GM12878 (cell line): Measurements from ENCODE around the gene TMEM131L. TPM values are rescaled to one million over a fixed set of nuclear protein-coding genes. Genes with fewer than 3 reads are reported as not detected.

ENCODE experiments used
- ATAC-seq: fragments of 200-7000 bp; cut with Tn5 transposase; 3 replicates; pipeline ENCODE4 v1.9.1; 2020; ENCODE audit warnings: mild to moderate bottlenecking, moderate library complexity
- BruUV-seq: library from RNA; stranded (reverse); fragments of 400-500 nt; replicated peaks from 2 replicates; lab custom pipeline; 2021; lab: Mats Ljungman, UMichigan
- CTCF ChIA-PET: fragments of 300-600 bp; sonication (Branson Sonifier 250); formaldehyde crosslinking; extraction: SDS; loops from one replicate; lab custom pipeline; 2021; ENCODE audit warnings: inconsistent platforms; lab: Yijun Ruan, JAX
- POLR2A ChIA-PET: fragments of 350-600 bp; formaldehyde crosslinking; extraction: SDS; loops from one replicate; lab custom pipeline; 2021; ENCODE audit warnings: inconsistent platforms; lab: Charles Lee
- RAD21 ChIA-PET: fragments of 300-600 bp; sonication (Branson Sonifier 250); formaldehyde crosslinking; loops from one replicate; lab custom pipeline; 2023; ENCODE audit warnings: antibody characterized with exemption; ENCODE audit not compliant: unreplicated experiment; lab: Charles Lee
- SMC1A ChIA-PET: fragments of 300-600 bp; sonication (Branson Sonifier 250); formaldehyde crosslinking; loops from one replicate; lab custom pipeline; 2023; ENCODE audit not compliant: unreplicated experiment, uncharacterized antibody; lab: Charles Lee
- DNase-seq: peaks from one replicate; pipeline ENCODE4 v3.0.0-alpha.2; 2011; ENCODE audit warnings: low read depth, low spot score
- FAIRE-seq: peaks from 3 replicates; lab custom pipeline; 2011; peaks lifted over from hg19 to GRCh38; lab: Jason Lieb, UNC
- H2AFZ ChIP-seq: 2 replicates; pipeline ENCODE4 v1.6.0; 2011; ENCODE audit warnings: low read depth, low read length, control low read depth; ENCODE audit not compliant: control insufficient read depth
- H3K27ac ChIP-seq: 2 replicates; pipeline ENCODE4 v1.5.1; 2011; ENCODE audit warnings: control low read depth; ENCODE audit not compliant: control insufficient read depth, insufficient read depth
- H3K27me3 ChIP-seq, 2 experiments: replicated peaks in 1 of 2; 2 replicates each; pipeline versions ENCODE4 v1.6.0 to v1.6.1; 2011; ENCODE audit warnings: low read length in 1 of 2; ENCODE audit not compliant: control insufficient read depth in 2 of 2, insufficient read depth in 2 of 2
- H3K36me3 ChIP-seq, 2 experiments: 2 replicates each; pipeline ENCODE4 v1.5.1; 2011; ENCODE audit warnings: low read length in 1 of 2; ENCODE audit not compliant: control insufficient read depth in 2 of 2, insufficient read depth in 2 of 2
- H3K4me1 ChIP-seq: 2 replicates; pipeline ENCODE4 v1.6.1; 2011; ENCODE audit warnings: mild to moderate bottlenecking, low read length, moderate library complexity, mixed read lengths; ENCODE audit not compliant: control insufficient read depth, insufficient read depth
- H3K4me2 ChIP-seq: 2 replicates; pipeline ENCODE4 v1.6.0; 2011; ENCODE audit warnings: control low read depth; ENCODE audit not compliant: control insufficient read depth, insufficient read depth
- H3K4me3 ChIP-seq: fragments of 200-600 bp; sonication (generic); 2 replicates; pipeline ENCODE4 v1.5.1; 2016
- H3K79me2 ChIP-seq: 2 replicates; pipeline ENCODE4 v1.6.0; 2011; ENCODE audit warnings: low read length; ENCODE audit not compliant: control insufficient read depth, insufficient read depth
- H3K9ac ChIP-seq: 2 replicates; pipeline ENCODE4 v1.8.0; 2011; ENCODE audit warnings: low read length, control low read depth, mixed read lengths; ENCODE audit not compliant: control insufficient read depth, insufficient read depth
- H3K9me3 ChIP-seq: replicated peaks from 3 replicates; pipeline ENCODE4 v1.5.1; 2011; ENCODE audit warnings: mild to moderate bottlenecking, low read length; ENCODE audit not compliant: control insufficient read depth, insufficient read depth
- H4K20me1 ChIP-seq: 2 replicates; pipeline ENCODE4 v1.6.0; 2011; ENCODE audit not compliant: control insufficient read depth, insufficient read depth
- BRCA1 ChIP-seq: IDR thresholded peaks from 2 replicates; pipeline ENCODE4 v1.6.1; 2011; ENCODE audit warnings: low read depth, low read length, improper control_type of control experiment
- MEF2B ChIP-seq: fragments of 450-650 bp; IDR thresholded peaks from 2 replicates; pipeline ENCODE4 v1.6.1; 2018; ENCODE audit warnings: mild to moderate bottlenecking, moderate library complexity; ENCODE audit not compliant: partially characterized antibody, poor library complexity, severe bottlenecking
- MTA3 ChIP-seq: IDR thresholded peaks from 2 replicates; pipeline ENCODE4 v1.6.1; 2012; ENCODE audit warnings: low read length, inconsistent platforms, borderline replicate concordance
- PRDM15 ChIP-seq: fragments of 450-650 bp; formaldehyde crosslinking; IDR thresholded peaks from 2 replicates; pipeline ENCODE4 v1.4.0; 2020; ENCODE audit warnings: mild to moderate bottlenecking, moderate library complexity
- RBBP5 ChIP-seq: fragments of 200-600 bp; sonication (generic); conservative IDR thresholded peaks from 2 replicates; pipeline ENCODE4 v1.6.1; 2016
- RUNX3 ChIP-seq: IDR thresholded peaks from 2 replicates; pipeline ENCODE4 v1.6.1; 2012; ENCODE audit warnings: low read length, inconsistent platforms
- SKIL ChIP-seq: fragments of 450-650 bp; IDR thresholded peaks from 2 replicates; pipeline ENCODE4 v1.6.1; 2017; ENCODE audit warnings: mild to moderate bottlenecking, low read depth, inconsistent platforms; ENCODE audit not compliant: poor library complexity, severe bottlenecking
- ZBTB4 ChIP-seq: fragments of 450-650 bp; formaldehyde crosslinking; IDR thresholded peaks from 2 replicates; pipeline ENCODE4 v1.4.0; 2022; ENCODE audit warnings: mild to moderate bottlenecking, moderate library complexity
- WGBS: methylation state at CpG from one replicate; pipeline ENCODE4 v1.1.6; 2016; ENCODE audit warnings: low lambda C conversion rate; ENCODE audit not compliant: insufficient replicate concordance, insufficient coverage; ENCODE audit errors: missing lambda C conversion rate; 5-methylcytosine and 5-hydroxymethylcytosine counted together
- in situ Hi-C: fragments of 300-500 bp; cut with MboI; formaldehyde crosslinking; loops from 9 replicates; pipeline ENCODE4 v1.14.3; 2018; ENCODE audit warnings: mixed read lengths
- intact Hi-C: fragments of 100-400 bp; cut with micrococcal nuclease; formaldehyde crosslinking; loops from one replicate; pipeline ENCODE4 v1.14.2; 2022; ENCODE audit not compliant: unreplicated experiment
- polyA plus RNA-seq, 11 experiments: library from polyadenylated mRNA; depleted of rRNA in 4 of 11; unstranded in 6 of 11; stranded (reverse) in 5 of 11; fragments of >200 nt; fragmentation: Nextera tagmentation in 4 of 11; fragmentation: Illumina TruSeq in 1 of 11; extraction: Ambion mirVana in 4 of 11; extraction: Trizol in 1 of 11; gene quantifications; 1 replicate in 1 of 11; 2 replicates in 10 of 11; pipeline versions ENCODE4 v1.2.1 to v1.2.3, GENCODE V29; 2011 to 2016; ENCODE audit warnings: inconsistent platforms in 2 of 11, missing spikeins in 2 of 11, low read depth in 1 of 11
- total RNA-seq, 4 experiments: library from RNA; depleted of rRNA in 3 of 4; stranded (reverse); fragments of >200 nt in 3 of 4; fragmentation: Illumina TruSeq in 1 of 4; extraction: Trizol in 1 of 4; gene quantifications; 2 replicates each; pipeline versions ENCODE4 v1.2.1 to v1.2.3, GENCODE V29; 2013 to 2021
- TF ChIP-seq, protein P1 (sequence below): IDR thresholded peaks from 2 replicates; pipeline ENCODE4 v1.6.1; 2011; ENCODE audit warnings: mild to moderate bottlenecking, low read depth, low read length, moderate library complexity; ENCODE audit not compliant: insufficient replicate concordance

Gene TMEM131L
- total and polyA plus RNA-seq, 10 of the 15 experiments (the other 5 are each of a cell fraction or from before 2014, with no cell fraction given) = 8.5 to 101 (median 74.4) TPM

DNA sequence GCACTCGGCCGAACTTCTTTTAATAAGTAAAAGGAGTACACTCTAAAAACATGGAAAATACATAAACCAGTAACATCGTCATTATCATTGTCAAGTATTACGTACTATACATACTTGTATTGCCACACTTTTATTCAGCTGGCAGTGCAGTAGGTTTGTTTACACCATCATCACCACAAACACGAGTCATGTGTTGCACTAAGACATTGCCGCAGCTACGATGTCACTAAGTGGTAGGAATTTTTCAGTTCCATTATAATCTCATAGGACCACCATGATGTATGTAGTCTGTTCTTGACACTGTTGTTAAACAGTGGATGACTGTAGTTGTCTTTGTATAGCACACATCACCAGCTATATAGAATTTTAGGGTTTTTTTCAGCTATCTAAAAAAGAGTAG, 48.0 kb upstream of the TMEM131L start (continued):
- TF ChIP-seq, protein P1, sequence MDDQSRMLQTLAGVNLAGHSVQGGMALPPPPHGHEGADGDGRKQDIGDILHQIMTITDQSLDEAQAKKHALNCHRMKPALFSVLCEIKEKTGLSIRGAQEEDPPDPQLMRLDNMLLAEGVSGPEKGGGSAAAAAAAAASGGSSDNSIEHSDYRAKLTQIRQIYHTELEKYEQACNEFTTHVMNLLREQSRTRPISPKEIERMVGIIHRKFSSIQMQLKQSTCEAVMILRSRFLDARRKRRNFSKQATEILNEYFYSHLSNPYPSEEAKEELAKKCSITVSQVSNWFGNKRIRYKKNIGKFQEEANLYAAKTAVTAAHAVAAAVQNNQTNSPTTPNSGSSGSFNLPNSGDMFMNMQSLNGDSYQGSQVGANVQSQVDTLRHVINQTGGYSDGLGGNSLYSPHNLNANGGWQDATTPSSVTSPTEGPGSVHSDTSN = no peak
- TF ChIP-seq ZBTB4 (CRISPR knock-in tag) (no peak), BRCA1 (no peak), SKIL (no peak)
- TF ChIP-seq, all 136 proteins: peak for 0

GRCh38 chr4:153418558-153418957, 47.6 kb upstream of the TMEM131L start:
- ATAC-seq = no peak
- TF ChIP-seq MEF2B (no peak), RUNX3 (no peak), MTA3 (no peak), PRDM15 (CRISPR knock-in tag) (no peak), RBBP5 (no peak)
- H3K27ac ChIP-seq = no peak overlapping the region
- ChIA-PET RAD21 (no interaction called here), POLR2A (no interaction called here), SMC1A (interaction anchor here (0.7 kb wide), 1 partner anchor 282 kb away, joined by 4 read pairs; no protein-coding TSS in a partner anchor), CTCF (interaction anchor here (1.1 to 2.9 kb wide), 3 partner anchors 13 to 225 kb away, joined by 3 to 6 read pairs (median 3); no protein-coding TSS in a partner anchor)
- no peaks in the 10 kb centered on the region for H3K9me3 ChIP-seq
- no peaks in the 10 kb centered on the region for H4K20me1 ChIP-seq
- 90% methylated on average over 3 of the region's 3 CpGs for WGBS
- no peaks in the 10 kb centered on the region for H3K27me3 ChIP-seq
- intact Hi-C loops (no loop called here), in situ Hi-C loops (no loop called here)
- FAIRE-seq = no peak
- no peaks in the 10 kb centered on the region for H3K79me2 ChIP-seq
- no peak overlapping the region for H2AFZ ChIP-seq
- DNase-seq = no peak
- BruUV-seq = no TSS peak
- no peak overlapping the region for H3K9ac ChIP-seq
- no peak overlapping the region for H3K4me3 ChIP-seq
- no peak overlapping the region for H3K4me2 ChIP-seq
- H3K4me1 ChIP-seq = peaks cover 9% of the 10 kb centered on the region
- H3K36me3 ChIP-seq = no peaks in the 10 kb centered on the region
